Fibroblast of villous mesenchyme (primary cell): ENCODE measurements around the gene SH2B2. TPM values are rescaled to one million over a fixed set of nuclear protein-coding genes. Genes with fewer than 3 reads are reported as not detected.

Experiments
- DNase-seq: peaks from one replicate; pipeline ENCODE4 v3.0.0-alpha.2; 2010; ENCODE audit warnings: low read depth
- H3K4me3 ChIP-seq: 2 replicates; pipeline ENCODE4 v1.5.1; 2011; ENCODE audit warnings: low read depth, mild to moderate bottlenecking, low read length
- CTCF ChIP-seq: IDR thresholded peaks from 2 replicates; pipeline ENCODE4 v1.5.1; 2012; ENCODE audit warnings: low read depth, mild to moderate bottlenecking, low read length; ENCODE audit not compliant: insufficient read depth
- total RNA-seq: library from RNA; depleted of rRNA; stranded (reverse); fragments of >200 nt; gene quantifications from 2 replicates; pipeline ENCODE4 v1.2.3, GENCODE V29; 2012

SH2B2 gene
- total RNA-seq, 1 donor, result 0.43 TPM

DNA sequence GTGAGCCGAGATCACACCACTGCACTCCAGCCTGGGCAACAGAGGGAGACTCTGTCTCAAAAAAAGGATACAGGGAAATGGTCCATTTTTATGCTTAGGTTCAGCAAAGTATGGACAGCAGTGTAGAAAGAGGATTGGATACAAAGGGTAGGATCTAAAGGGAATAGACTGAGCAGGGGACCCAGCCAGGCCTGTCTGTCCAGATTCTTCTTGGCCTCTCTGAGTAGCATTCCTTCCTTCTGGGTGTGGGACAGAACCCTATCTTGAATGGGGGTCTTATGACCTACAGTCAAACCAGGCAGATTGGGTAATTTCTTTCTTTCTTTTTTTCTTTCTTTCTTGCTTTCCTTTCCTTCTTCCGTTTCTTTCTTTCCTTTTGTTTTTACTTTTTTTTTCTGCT lies 25.6 kb downstream of the SH2B2 start:
- no peak overlapping the region for H3K4me3 ChIP-seq
- no peak for DNase-seq
- no peak for TF ChIP-seq CTCF

GRCh38 chr7:102313997-102314780 lies 27.5 kb downstream of the SH2B2 start:
- H3K4me3 ChIP-seq, result no peak overlapping the region
- no peak for DNase-seq
- no peak for TF ChIP-seq CTCF

- TF ChIP-seq CTCF, result no peak
- H3K4me3 ChIP-seq, result no peak overlapping the region
- DNase-seq, result no peak
Observed at GRCh38 chr7:102317231-102318059, 30.8 kb downstream of the SH2B2 start.

GRCh38 chr7:102318482-102318971 lies 31.9 kb downstream of the SH2B2 start:
- no peak for DNase-seq
- TF ChIP-seq CTCF, result no peak
- no peak overlapping the region for H3K4me3 ChIP-seq

- no peak for TF ChIP-seq CTCF
- H3K4me3 ChIP-seq, result no peak overlapping the region
- no peak for DNase-seq
Observed at GRCh38 chr7:102319671-102320070, 33.0 kb downstream of the SH2B2 start.

DNA sequence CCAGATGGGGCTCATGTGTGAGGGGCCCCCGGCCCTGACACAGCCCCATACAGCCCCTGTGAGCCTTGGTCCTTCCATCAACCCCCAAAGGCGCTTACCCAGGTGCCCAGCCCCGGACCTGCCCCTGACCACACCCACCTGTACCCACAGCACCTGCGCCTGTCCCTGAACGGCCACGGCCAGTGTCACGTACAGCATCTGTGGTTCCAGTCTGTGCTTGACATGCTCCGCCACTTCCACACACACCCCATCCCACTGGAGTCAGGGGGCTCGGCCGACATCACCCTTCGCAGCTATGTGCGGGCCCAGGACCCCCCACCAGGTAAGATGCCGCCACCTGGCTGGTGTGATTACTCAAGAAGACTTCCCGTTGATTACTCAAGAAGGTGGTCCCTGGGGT lies 33.5 kb downstream of the SH2B2 start:
- TF ChIP-seq CTCF, result no peak
- no peak overlapping the region for H3K4me3 ChIP-seq
- DNase-seq, result no peak
